ENCODE results near the gene NDUFB2.
"Not testable (repeated sequence)": the region's sequence is repeated elsewhere in the genome, so short reads cannot be mapped to it uniquely, and the experiment has no call there.

NDUFB2 gene

DNA sequence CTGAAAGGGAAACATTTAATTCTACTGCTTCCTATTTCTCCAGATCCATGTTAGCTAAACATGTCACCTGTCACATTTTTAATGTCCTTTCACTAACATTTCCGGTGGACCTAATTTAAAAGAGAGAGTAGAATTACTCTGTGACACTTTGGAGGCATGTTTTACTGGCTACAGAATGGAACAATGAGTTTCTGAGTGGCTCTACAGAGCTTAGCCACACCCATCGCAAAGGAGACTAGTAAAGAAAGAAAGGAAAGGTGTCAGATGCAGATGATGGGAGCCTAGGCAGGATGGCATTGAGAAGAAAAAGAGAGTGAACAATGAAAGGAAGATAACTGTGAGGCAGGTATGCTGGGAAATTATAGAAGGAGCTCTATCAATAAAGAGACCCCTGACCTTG is 35.9 kb downstream of the NDUFB2 start:
- no peak for DNase-seq

DNA sequence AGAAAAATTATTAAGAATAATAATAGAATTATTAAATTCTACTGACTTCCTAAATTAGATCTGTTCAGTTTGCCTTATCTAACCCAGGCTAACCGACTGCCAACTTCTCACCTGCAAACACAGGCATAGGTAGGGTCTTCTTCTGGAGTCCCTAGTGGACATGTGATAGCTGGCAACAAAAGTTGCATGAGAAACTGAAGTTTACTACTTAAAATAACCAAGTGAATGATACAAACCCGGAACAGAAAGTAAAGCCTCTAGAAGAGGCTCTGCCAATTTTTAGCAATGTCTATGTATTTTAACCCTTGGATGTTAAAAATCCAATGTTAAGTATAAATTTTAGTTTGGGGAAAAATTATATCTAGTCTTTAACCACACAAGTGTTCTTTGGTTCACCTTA is 37.6 kb downstream of the NDUFB2 start:
- DNase-seq = no peak

DNA sequence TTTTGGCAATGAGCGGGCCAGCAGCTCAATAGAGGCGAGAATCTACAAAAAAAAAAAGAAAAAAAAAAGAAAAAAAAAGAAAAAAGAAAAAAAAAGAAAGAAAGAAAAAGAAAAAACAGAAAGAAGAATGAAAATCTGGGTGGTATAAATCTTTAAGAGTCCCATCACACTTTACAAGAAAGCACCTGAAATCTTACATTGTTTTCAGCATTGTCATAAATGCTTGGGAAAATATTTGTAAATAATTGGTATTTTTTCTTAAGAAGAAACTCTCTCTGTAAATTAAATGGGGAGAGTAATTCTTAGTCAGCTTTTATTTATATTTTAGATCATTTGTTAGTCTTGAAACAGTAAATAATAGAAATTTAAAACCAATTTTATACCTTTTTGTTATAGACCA is 38.2 kb downstream of the NDUFB2 start:
- DNase-seq = no peak

DNA sequence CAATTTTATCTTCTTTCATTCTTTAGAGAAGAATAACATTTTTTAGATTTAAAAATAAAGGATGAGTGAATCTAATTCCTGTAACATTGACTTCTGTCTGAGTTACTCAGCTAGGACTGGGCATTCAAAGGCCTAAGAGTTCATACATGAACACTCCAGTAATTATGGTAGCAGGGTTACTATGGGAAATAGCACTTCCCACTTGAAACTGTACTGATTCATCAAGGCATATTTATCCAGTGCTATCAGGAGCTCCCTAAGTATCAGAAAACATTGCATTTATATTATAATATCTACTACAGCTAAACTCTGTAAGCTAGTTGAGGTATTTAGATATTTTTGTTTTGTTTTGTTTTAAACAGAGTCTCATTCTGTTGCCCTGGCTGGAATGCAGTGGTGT is 41.8 kb downstream of the NDUFB2 start:
- DNase-seq = no peak

DNA sequence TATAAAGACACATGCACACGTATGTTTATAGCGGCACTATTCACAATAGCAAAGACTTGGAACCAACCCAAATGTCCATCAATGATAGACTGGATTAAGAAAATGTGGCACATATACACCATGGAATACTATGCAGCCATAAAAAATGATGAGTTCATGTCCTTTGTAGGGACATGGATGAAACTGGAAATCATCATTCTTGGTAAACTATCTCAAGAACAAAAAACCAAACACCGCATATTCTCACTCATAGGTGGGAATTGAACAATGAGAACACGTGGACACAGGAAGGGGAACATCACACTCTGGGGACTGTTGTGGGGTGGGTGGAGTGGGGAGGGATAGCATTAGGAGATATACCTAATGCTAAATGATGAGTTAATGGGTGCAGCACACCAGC is 46.7 kb downstream of the NDUFB2 start:
- DNase-seq = not testable (repeated sequence)

DNA sequence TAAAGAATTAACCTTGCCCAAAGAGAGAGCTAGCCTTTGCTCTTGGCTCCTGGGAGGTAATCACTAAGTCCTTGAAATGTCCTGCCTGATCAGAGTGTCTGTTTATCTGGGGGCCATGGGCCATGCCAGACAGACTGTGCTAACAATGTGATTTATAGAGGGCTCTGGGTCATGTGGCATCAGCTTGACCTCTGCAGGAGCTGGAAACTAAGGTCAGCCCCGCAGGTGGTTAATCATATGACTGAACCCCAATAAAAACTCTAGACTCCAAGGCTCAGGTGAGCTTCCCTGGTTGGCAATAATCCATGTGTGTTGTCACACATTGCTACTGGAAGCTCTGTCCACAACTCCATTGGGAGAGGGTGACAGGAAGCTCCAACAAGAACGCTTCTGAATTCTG is 47.5 kb downstream of the NDUFB2 start:
- no peak for DNase-seq

- no peak for DNase-seq
Observed at GRCh38 chr7:140745266-140746058, 49.0 kb downstream of the NDUFB2 start.

- no peak for DNase-seq
Observed at GRCh38 chr7:140746751-140747150, 50.2 kb downstream of the NDUFB2 start.

DNA sequence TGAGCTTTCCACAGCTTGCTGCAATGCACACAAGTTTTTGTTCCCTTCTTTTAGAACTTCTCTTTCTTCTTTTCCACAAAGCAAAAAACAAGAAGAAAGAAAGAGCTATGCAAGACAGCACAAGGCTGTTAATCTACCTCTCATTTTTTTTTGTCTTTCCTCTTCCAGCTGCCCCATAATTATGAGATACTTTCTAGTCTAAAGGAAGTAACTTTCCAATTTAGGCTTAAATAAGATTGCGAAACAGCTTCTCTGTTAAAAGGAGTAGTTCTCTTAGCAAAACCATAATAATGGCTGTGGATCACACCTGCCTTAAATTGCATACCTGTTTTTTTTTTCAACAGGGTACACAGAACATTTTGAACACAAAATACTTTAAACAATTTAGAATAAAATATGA is 56.0 kb downstream of the NDUFB2 start:
- no peak for DNase-seq

DNA sequence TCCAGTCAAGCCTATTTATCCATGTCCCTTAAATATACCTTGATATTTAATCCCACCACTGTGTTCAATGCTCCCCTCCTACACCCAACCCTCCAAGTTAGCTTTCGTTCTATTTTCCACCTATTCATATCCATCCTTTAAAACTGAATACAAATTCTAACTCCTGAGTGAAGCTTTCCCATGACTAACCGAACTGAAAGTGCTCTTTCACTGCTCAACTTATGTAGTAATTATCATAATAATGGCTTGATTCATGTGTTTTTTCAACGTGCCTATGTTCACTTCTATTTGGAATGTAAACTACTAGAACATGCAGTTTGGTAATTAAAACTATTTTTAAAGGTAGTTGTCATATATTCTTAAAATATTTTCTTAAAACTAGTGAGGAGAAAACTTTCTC is 58.0 kb downstream of the NDUFB2 start:
- DNase-seq = no peak
